ENCODE results near the gene EIF3I. TPM values are rescaled to one million over a fixed set of nuclear protein-coding genes. Genes with fewer than 3 reads are reported as not detected.
"Not testable (repeated sequence)": the region's sequence is repeated elsewhere in the genome, so short reads cannot be mapped to it uniquely, and the experiment has no call there.

Gene EIF3I
- total RNA-seq, 1 experiment from 2014 or later = 448 TPM

- in situ Hi-C loops (cut with HindIII; ENCODE audit: low pct_unique_long_range_greater_than_20kb, low sequenced_read_pairs) = no loop called here
- DNase-seq (ENCODE audit: low read depth) = peak; percentile 40
These were observed 27.8 kb downstream of the EIF3I start for GRCh38 chr1:32249831-32250525.

- in situ Hi-C loops (cut with HindIII; ENCODE audit: low pct_unique_long_range_greater_than_20kb, low sequenced_read_pairs) = no loop called here
- no peak for DNase-seq (ENCODE audit: low read depth)
These were observed 28.9 kb downstream of the EIF3I start, which contains the start of gene LCK for GRCh38 chr1:32250893-32251716. TSS of gene LCK (plus strand) at chr1:32251265. CDS start at chr1:32274330, 23,065 bp downstream.

- in situ Hi-C loops (cut with HindIII; ENCODE audit: low pct_unique_long_range_greater_than_20kb, low sequenced_read_pairs) = no loop called here
- no peak for DNase-seq (ENCODE audit: low read depth)
These were observed 33.2 kb downstream of the EIF3I start for GRCh38 chr1:32255072-32256071.

GRCh38 chr1:32256473-32257226, 34.4 kb downstream of the EIF3I start:
- no peak for DNase-seq (ENCODE audit: low read depth)
- in situ Hi-C loops (cut with HindIII; ENCODE audit: low pct_unique_long_range_greater_than_20kb, low sequenced_read_pairs) = no loop called here

GRCh38 chr1:32257227-32257508, 35.0 kb downstream of the EIF3I start:
- in situ Hi-C loops (cut with HindIII; ENCODE audit: low pct_unique_long_range_greater_than_20kb, low sequenced_read_pairs) = no loop called here
- DNase-seq (ENCODE audit: low read depth) = no peak

- DNase-seq (ENCODE audit: low read depth); in situ Hi-C loops (cut with HindIII; ENCODE audit: low pct_unique_long_range_greater_than_20kb, low sequenced_read_pairs): not testable (repeated sequence)
These were observed 41.0 kb downstream of the EIF3I start for GRCh38 chr1:32263236-32263593.

- in situ Hi-C loops (cut with HindIII; ENCODE audit: low pct_unique_long_range_greater_than_20kb, low sequenced_read_pairs) = no loop called here
- DNase-seq (ENCODE audit: low read depth) = no peak
These were observed 41.5 kb downstream of the EIF3I start for GRCh38 chr1:32263744-32264143.

- DNase-seq (ENCODE audit: low read depth) = no peak
- in situ Hi-C loops (cut with HindIII; ENCODE audit: low pct_unique_long_range_greater_than_20kb, low sequenced_read_pairs) = no loop called here
These were observed 43.6 kb downstream of the EIF3I start for GRCh38 chr1:32265846-32266245.

- in situ Hi-C loops (cut with HindIII; ENCODE audit: low pct_unique_long_range_greater_than_20kb, low sequenced_read_pairs) = no loop called here
- DNase-seq (ENCODE audit: low read depth) = no peak
These were observed 44.8 kb downstream of the EIF3I start for GRCh38 chr1:32266921-32267591.

GRCh38 chr1:32269744-32270143, 47.5 kb downstream of the EIF3I start:
- DNase-seq (ENCODE audit: low read depth) = no peak
- in situ Hi-C loops (cut with HindIII; ENCODE audit: low pct_unique_long_range_greater_than_20kb, low sequenced_read_pairs) = no loop called here

GRCh38 chr1:32272557-32273390, 50.6 kb downstream of the EIF3I start:
- in situ Hi-C loops (cut with HindIII; ENCODE audit: low pct_unique_long_range_greater_than_20kb, low sequenced_read_pairs) = no loop called here
- no peak for DNase-seq (ENCODE audit: low read depth)

- DNase-seq (ENCODE audit: low read depth) = peak; percentile 28
- in situ Hi-C loops (cut with HindIII; ENCODE audit: low pct_unique_long_range_greater_than_20kb, low sequenced_read_pairs) = no loop called here
These were observed 51.4 kb downstream of the EIF3I start for GRCh38 chr1:32273391-32274208.

GRCh38 chr1:32274646-32275340, 52.6 kb downstream of the EIF3I start:
- DNase-seq (ENCODE audit: low read depth) = no peak
- in situ Hi-C loops (cut with HindIII; ENCODE audit: low pct_unique_long_range_greater_than_20kb, low sequenced_read_pairs) = no loop called here

GRCh38 chr1:32275424-32275823, 53.2 kb downstream of the EIF3I start:
- in situ Hi-C loops (cut with HindIII; ENCODE audit: low pct_unique_long_range_greater_than_20kb, low sequenced_read_pairs) = no loop called here
- DNase-seq (ENCODE audit: low read depth) = no peak

- in situ Hi-C loops (cut with HindIII; ENCODE audit: low pct_unique_long_range_greater_than_20kb, low sequenced_read_pairs) = no loop called here
- no peak for DNase-seq (ENCODE audit: low read depth)
These were observed 54.0 kb downstream of the EIF3I start for GRCh38 chr1:32276032-32276782.
